ENCODE measurements around the gene MCC.

MCC gene

DNA sequence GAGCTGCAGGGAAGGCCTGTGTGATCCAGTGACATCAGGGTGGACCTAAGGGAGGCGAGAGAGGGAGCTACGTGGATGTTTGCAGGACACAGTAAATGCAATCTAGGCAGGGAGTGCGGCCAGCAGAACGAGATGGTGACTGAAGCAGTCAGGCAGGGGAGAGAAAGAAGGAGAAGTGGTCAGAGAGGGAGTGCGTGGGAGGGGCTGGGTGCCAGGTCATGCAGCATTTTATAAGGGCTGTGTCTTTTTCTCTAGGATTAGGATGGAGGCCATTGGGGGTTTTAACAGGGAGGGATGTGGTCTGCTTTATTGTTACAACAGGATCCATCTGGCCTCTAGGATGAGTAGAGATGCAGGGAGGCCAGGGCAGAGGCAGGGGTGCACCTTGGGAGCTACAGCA, 431.3 kb downstream of the MCC start:
- DNase-seq (ENCODE audit: low read depth in 2 of 2) = no peak

GRCh38 chr5:113054899-113055298, 433.4 kb downstream of the MCC start:
- DNase-seq (ENCODE audit: low read depth in 2 of 2) = no peak

- no peak for DNase-seq (ENCODE audit: low read depth in 2 of 2)
Observed at GRCh38 chr5:113053511-113053995, 434.7 kb downstream of the MCC start.

- DNase-seq (ENCODE audit: low read depth in 2 of 2) = no peak
Observed at GRCh38 chr5:113052041-113052795, 436.0 kb downstream of the MCC start.

GRCh38 chr5:113050721-113051382, 437.4 kb downstream of the MCC start:
- no peak for DNase-seq (ENCODE audit: low read depth in 2 of 2)

DNA sequence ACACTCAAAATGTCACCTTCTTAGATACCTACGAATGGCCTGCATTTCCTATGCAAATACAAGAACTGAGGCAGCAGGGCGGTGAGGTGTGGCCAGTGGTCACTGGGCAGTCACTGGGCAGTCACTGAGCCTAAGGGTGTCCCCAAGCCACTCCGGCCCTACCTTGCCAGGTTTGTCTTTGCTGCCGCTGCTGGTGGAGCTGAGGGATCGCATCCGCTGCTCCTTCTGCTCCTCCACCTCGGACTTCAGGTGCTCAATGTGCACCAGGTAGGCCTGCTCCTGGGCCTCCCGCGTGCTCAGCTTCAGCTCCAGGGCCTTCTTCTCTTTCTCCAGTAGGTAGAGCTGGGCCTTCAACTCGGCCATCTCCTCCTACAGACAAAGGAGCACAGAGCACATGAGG, 439.3 kb downstream of the MCC start:
- no peak for DNase-seq (ENCODE audit: low read depth in 2 of 2)

- no peak for DNase-seq (ENCODE audit: low read depth in 2 of 2)
Observed at GRCh38 chr5:113047733-113048652, 440.3 kb downstream of the MCC start.

DNA sequence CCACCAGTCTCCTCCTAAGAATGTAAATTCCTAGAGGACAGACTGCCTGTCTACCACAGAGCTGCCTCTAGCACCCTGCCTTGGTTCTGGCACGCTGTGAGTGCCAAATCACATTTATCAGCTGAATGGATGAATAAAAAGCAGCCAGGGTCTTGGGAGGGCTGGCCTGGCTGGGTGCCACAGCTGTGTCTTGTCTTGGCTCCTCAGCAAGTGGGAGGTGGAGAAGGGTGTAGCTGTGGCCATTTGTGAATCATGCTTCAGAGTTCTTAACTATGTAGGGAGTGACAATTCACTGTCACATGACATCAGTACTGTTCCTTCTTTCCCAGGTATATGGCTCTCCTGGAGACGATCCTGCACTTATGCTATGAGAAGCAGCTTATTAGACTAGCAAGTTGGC, 441.0 kb downstream of the MCC start:
- DNase-seq (ENCODE audit: low read depth in 2 of 2) = no peak

GRCh38 chr5:113044776-113045465, 443.3 kb downstream of the MCC start:
- no peak for DNase-seq (ENCODE audit: low read depth in 2 of 2)

- no peak for DNase-seq (ENCODE audit: low read depth in 2 of 2)
Observed at GRCh38 chr5:113043491-113043931, 444.7 kb downstream of the MCC start.

- DNase-seq (ENCODE audit: low read depth in 2 of 2) = no peak
Observed at GRCh38 chr5:113042491-113043243, 445.6 kb downstream of the MCC start.

DNA sequence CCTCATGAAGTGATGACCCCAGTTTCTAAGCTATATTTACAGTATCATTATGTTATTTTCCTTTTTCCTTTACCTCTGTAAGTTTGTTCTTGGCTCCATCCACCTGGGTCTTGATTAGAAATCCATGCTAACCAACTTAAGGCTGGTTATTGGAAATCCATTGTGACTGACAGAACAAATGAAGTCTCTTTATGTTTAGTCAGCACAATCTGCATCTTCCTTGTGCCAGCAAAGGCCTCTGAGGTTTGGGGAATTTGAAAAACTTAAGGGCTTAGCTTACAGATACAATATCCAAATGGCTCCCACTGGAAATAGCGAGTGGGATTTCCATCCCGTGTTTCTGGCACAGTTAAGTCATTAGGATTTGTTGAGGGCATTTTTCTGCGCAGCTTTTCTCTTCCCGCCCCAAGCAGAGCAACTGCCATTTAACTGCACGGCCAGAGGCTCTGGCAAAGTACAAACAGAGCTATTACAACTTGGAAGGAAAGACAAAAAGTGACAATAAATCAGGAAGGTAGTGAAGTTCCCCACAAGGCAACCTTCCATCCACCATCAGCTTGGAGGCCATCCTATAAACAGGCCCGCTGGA, 447.5 kb downstream of the MCC start:
- DNase-seq (ENCODE audit: low read depth in 2 of 2) = no peak

GRCh38 chr5:113039934-113040285, 448.3 kb downstream of the MCC start:
- no peak for DNase-seq (ENCODE audit: low read depth in 2 of 2)

DNA sequence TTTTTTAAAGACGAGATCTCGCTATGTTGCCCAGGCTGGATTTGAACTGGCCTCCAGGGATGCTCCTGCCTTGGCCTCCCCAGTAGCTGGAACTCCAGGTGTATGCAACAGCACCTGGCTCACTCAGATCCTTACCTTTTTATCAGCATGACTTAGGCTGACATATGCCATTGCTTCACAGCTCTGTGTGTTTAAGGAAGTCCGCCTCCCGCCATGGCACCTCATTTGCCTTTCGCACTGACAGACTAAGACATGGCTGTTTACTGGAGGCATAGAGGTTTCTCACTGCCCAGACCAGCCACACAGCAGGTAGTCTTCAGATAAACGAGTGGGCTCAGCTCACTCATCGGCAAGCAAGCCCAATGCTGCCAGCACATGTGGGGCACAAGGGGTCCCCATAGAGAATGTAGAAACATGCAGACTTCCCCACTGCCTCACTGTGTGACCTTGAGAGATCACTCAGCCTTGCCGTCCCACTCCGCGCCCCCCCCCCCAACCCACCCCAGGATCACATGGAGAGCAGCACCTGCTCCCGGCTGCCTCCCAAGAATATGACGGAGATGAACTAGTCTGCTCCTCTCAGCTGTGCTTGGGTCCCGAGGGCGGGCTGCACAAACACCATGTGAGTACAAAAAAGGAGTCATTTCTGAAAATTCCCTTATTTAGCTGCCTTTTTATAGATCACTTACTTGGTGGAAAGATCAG, 448.9 kb downstream of the MCC start:
- DNase-seq (ENCODE audit: low read depth in 2 of 2) = no peak

GRCh38 chr5:113038714-113039113, 449.5 kb downstream of the MCC start:
- DNase-seq (ENCODE audit: low read depth in 2 of 2) = no peak

DNA sequence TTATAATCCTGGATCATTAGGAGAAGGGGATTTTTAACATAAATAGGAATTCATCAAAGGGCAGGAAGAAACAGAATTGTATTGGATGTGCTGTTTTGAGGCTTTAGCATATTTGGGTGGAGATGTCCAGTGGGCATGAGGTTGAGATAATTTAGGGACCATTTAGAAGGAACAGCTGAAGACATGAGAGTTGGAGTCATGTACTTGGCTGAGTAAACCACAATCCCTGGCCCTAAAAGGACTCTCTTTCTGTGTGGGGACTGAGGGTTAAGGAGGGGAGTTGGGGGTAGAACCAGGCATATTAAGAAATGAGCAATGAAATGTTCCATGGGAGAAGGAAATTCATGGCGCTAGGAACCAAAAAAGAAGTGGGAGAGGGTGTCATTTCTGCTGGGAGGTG, 450.1 kb downstream of the MCC start:
- no peak for DNase-seq (ENCODE audit: low read depth in 2 of 2)

DNA sequence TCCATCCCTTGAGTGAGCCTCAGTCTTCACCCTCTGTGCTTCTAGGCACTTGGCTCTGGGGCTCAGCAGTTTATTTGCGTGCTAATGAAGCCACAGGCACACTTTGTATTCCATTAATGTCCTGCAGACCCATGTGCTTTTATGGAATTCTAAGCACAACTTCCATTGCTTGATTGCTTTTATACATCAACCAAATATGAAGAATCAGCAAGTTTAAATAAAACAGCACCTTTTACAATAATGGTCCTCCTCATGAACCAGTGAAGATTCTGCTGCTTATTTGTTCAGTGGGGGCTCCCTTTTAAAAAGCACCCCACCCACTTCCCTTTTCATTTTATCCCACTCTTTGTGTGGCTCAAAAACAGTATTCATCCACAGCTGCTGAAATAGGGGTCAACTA, 451.4 kb downstream of the MCC start:
- DNase-seq (ENCODE audit: low read depth in 2 of 2) = no peak

DNA sequence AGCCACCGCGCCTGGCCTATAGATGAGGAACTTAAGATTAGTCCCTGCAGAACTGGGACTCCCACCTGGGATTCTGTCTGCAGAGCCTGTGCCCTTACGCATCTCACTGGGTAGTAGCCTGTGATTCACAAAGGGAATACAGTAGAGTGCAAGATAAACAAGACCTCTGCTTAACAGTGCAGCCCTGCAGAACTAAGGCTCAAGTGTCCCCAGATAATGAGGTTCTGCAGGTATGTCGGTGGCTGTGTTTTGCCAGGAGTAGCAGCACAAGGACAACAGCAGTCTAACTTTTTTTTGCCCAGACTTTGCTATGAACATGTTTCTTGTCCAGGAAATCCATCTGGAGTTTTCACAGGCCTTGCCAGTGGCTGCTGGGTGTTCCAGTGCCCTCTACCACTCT, 451.9 kb downstream of the MCC start:
- no peak for DNase-seq (ENCODE audit: low read depth in 2 of 2)

GRCh38 chr5:113035096-113035495, 453.2 kb downstream of the MCC start:
- no peak for DNase-seq (ENCODE audit: low read depth in 2 of 2)

DNA sequence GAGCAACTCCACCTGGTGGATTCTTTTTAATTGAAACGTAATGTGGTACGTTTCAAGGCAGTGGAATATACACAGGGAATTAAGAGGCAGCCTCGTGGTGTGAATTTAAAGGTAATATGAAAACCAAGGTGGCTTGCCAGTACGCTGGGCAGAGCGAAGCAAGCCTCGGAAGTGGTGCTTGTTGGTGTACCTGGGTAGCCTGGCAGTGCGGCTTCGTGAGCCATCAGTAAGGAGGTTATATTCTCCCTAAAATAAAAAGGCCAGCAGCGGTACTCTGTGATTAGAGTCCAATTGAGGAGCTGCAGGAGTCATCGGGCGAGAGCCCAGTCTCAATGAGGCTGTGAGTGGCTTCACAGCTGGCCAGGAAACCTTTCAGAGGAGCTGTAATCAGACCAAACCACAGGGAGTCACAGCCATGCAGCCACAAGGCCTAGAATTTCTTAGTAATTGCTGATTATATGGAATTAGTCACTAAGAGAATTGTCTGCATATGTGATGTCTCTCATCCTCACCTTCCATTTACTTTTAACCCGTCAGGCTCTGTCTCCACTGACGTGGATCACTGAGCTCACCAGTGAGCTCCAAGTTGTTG, 454.0 kb downstream of the MCC start:
- DNase-seq (ENCODE audit: low read depth in 2 of 2) = no peak

Data from stimulated activated CD8-positive, alpha-beta memory T cell treated with anti-CD3 and anti-CD28 coated beads, Interleukin-7, amount 100 ng/mL, for 4 hours (primary cell).